GM12865 (cell line): ENCODE data around the gene PRR12.
A peak's percentile ranks its signal among the peaks of the same experiment; 100 is the strongest.

ENCODE experiments used
- DNase-seq: peaks from one replicate; pipeline ENCODE4 v3.0.0; 2010; ENCODE audit warnings: low read depth
- H3K4me3 ChIP-seq: 2 replicates; pipeline ENCODE4 v1.5.1; 2011; ENCODE audit warnings: mild to moderate bottlenecking, low read depth, low read length, control low read depth
- CTCF ChIP-seq: IDR thresholded peaks from 2 replicates; pipeline ENCODE4 v1.5.1; 2011; ENCODE audit warnings: low read length, control low read depth, low read depth, inconsistent platforms; ENCODE audit not compliant: insufficient read depth; ENCODE audit errors: missing control alignments

The PRR12 gene

GRCh38 chr19:49560358-49560900 lies 30.6 kb upstream of the PRR12 start:
- TF ChIP-seq CTCF: no peak
- DNase-seq: no peak
- no peak overlapping the region for H3K4me3 ChIP-seq

GRCh38 chr19:49564616-49565045 lies 26.4 kb upstream of the PRR12 start:
- no peak for DNase-seq
- no peak overlapping the region for H3K4me3 ChIP-seq
- no peak for TF ChIP-seq CTCF

GRCh38 chr19:49565261-49565660 lies 25.7 kb upstream of the PRR12 start:
- no peak overlapping the region for H3K4me3 ChIP-seq
- no peak for DNase-seq
- TF ChIP-seq CTCF: no peak

GRCh38 chr19:49566302-49566701 lies 24.7 kb upstream of the PRR12 start:
- no peak overlapping the region for H3K4me3 ChIP-seq
- no peak for DNase-seq

GRCh38 chr19:49567861-49568441 lies 23.0 kb upstream of the PRR12 start:
- no peak for TF ChIP-seq CTCF
- DNase-seq: peak; percentile 69
- H3K4me3 ChIP-seq: no peak overlapping the region

More at GRCh38 chr19:49566302-49566701, 24.7 kb upstream of the PRR12 start:
- no peak for TF ChIP-seq CTCF

GRCh38 chr19:49570138-49570856 lies 20.7 kb upstream of the PRR12 start:
- peak; percentile 97 for TF ChIP-seq CTCF
- no peak overlapping the region for H3K4me3 ChIP-seq
- DNase-seq: peak; percentile 90
